Breast epithelium (tissue), 3 donors: ENCODE measurements around the gene SLFN5.

Source experiments
- POLR2A ChIP-seq: fragments of 450-650 bp; IDR thresholded peaks from one replicate; pipeline ENCODE4 v1.6.1; 2016; ENCODE audit warnings: antibody characterized with exemption, mild to moderate bottlenecking, moderate library complexity
- TF ChIP-seq, protein P1 (sequence below), 3 donors: fragments of 450-650 bp; IDR thresholded peaks; one replicate each; pipeline ENCODE4 v1.5.1; 2016 to 2017; ENCODE audit warnings: antibody characterized with exemption in 3 of 3, mild to moderate bottlenecking in 3 of 3, moderate library complexity in 3 of 3

DNA sequence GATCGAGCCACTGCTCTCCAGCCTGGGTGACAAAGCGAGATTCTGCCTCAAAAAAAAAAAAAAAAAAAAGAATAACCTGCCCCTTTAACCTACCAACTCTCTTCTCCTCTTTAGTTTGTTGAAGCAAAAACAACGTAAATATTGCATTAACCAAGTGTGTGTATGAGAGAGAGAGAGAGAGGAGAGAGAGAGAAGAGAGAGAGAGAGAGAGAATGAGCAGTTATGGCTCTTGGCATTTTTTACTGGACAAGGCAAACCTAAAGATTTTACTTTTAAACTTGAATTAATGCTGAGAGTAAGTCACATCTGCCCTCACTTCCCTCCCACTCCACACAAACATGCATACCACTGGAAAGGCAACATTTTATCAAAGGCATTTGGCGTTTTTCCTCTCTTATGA, 3.0 kb upstream of the SLFN5 start:
- TF ChIP-seq, protein P1, sequence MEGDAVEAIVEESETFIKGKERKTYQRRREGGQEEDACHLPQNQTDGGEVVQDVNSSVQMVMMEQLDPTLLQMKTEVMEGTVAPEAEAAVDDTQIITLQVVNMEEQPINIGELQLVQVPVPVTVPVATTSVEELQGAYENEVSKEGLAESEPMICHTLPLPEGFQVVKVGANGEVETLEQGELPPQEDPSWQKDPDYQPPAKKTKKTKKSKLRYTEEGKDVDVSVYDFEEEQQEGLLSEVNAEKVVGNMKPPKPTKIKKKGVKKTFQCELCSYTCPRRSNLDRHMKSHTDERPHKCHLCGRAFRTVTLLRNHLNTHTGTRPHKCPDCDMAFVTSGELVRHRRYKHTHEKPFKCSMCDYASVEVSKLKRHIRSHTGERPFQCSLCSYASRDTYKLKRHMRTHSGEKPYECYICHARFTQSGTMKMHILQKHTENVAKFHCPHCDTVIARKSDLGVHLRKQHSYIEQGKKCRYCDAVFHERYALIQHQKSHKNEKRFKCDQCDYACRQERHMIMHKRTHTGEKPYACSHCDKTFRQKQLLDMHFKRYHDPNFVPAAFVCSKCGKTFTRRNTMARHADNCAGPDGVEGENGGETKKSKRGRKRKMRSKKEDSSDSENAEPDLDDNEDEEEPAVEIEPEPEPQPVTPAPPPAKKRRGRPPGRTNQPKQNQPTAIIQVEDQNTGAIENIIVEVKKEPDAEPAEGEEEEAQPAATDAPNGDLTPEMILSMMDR (IDR thresholded peaks at IDR 0.05), result no peak
- TF ChIP-seq POLR2A, result no peak
